Stimulated activated CD4-positive, alpha-beta T cell treated with anti-CD3 and anti-CD28 coated beads, Interleukin-12 subunit alpha, Interleukin-12 subunit beta, amount 100 ng/mL, for 48 hours (primary cell): ENCODE results near the gene C11orf52.
"Not testable (repeated sequence)": the region's sequence is repeated elsewhere in the genome, so short reads cannot be mapped to it uniquely, and the experiment has no call there.

Source experiments
- DNase-seq, 3 donors: peaks; one replicate each; pipeline ENCODE4 v3.0.0-alpha.2; 2020; ENCODE audit warnings: low read depth in 2 of 3, low spot score in 1 of 3

C11orf52 gene

DNA sequence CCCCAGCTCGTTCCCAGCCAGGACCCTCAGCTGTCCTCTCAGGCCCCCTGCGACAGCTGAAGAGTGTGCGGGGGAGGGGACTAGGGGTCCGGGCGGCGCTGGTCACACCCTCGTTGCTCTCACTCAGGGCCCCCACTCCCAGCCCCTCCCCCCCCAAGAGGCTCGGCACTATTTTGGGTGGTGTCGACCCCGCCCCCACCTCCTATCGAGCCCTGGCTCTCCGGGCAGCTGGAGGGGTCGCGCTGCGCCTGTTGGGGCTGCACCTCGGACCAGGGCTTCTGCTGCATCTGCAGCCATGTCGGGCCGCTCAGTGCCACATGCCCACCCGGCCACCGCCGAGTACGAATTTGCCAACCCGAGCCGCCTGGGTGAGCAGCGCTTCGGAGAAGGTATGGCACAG is 6.2 kb upstream of the C11orf52 start, which contains the start of gene HSPB2:
HSPB2 (plus strand) TSS at position 200 of the 400 bp plus-strand sequence; CDS start at position 296, 96 bp downstream.
- no peak for DNase-seq

DNA sequence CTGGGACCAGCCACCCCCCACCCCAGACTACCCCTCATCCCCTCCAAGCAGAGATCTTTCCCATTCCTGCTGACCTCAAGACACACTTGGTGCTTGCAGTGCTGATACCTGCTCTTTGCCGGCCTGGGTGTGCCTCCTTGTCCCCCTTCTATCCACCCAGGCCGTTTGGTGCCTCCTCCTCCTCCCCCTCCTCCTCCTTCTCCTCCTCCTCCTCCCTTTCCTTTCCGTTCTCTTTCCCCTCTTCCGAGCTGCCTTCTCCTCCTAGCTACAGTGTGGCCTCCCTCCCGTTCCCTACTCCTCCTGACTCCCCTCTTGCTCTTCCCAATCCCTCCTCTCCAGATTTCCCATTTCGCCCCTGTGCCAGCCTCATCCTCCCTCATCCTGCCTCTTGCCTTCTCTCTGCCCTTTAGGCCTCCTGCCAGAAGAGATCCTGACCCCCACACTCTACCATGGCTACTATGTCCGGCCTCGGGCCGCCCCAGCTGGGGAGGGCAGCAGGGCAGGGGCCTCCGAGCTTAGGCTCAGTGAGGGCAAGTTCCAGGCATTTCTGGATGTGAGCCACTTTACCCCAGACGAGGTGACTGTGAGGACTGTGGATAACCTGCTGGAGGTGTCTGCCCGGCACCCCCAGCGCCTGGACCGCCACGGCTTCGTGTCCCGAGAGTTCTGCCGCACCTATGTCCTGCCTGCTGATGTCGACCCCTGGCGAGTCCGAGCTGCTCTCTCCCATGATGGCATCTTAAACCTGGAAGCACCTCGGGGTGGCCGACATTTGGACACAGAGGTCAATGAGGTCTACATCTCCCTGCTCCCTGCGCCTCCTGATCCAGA is 5.5 kb upstream of the C11orf52 start:
- no peak for DNase-seq

DNA sequence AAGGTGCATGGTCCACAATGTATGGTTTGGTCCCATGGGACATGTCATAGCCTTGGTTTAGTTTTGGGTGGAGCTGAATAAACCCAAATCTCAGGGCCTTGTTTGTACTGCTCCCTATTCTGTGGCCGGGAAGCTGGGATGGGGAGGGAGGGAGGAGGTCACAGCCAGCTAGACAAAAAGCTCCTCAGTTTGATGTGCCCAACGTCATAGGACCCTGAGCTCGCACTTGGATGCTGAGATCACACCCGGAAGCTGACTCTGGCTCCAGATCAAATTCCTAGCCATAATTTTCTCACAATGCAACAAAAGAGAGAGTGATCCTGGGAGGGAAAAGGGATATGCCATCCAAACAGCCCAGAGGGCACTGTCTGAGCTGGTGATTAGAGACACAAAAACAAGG is 4.7 kb upstream of the C11orf52 start:
- DNase-seq = no peak

- DNase-seq = no peak
Observed at GRCh38 chr11:111916768-111917167, 1.9 kb upstream of the C11orf52 start.

- DNase-seq = no peak
Observed at GRCh38 chr11:111917312-111917711, 1.4 kb upstream of the C11orf52 start.

DNA sequence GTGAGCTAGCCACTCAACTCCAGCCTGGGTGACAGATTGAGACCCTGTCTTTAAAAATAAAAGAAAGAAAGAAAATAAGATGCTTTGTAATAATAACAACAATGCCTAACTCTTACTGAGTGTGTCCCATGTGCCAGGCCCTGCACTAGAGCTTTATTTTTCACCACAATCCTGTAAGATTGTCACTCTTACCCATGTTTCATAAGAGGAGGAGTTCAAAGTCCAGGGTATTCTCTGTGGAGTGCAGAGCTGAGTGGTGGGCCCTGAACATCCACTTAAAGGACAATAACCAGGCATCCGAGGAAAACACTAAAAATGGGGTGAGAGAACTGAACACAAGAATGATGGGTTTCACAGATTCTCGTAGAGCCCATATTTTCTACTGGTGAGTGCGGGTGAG is 925 bp upstream of the C11orf52 start:
- DNase-seq = no peak

GRCh38 chr11:111920908-111921307 is 2.2 kb downstream of the C11orf52 start:
- DNase-seq = no peak

DNA sequence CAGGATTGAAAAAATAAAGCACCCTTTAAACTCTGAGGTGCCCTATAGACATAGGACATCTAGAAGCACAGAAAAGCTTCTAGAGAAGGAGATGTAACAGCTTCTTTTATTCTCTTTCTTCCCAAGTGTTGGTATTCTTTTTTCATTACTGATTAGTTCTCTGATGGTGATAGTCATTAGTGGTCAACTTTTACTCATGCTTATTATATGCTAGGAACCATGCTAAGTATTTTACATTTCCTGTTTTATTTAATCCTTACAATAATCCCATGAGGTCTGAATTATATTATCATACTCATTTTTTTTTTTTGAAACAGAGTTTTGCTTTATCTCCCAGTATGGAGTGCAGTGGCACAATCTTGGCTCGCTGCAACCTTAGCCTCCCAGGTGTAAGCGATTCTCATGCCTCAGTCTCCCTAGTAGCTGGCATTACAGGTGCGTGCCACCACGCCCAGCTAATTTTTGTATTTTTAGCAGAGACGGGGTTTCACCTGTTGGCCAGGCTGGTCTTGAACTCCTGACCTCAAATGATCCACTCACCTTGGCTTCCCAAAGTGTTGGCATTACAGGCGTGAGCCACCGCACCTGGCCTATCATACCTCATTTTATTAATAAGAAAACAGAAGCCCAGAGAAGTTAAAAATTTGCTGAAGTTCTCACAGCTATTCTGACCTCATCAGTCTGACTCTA is 3.0 kb downstream of the C11orf52 start:
- DNase-seq = no peak

GRCh38 chr11:111922803-111923202 is 4.1 kb downstream of the C11orf52 start:
- no peak for DNase-seq

GRCh38 chr11:111923351-111923788 is 4.7 kb downstream of the C11orf52 start:
- no peak for DNase-seq

GRCh38 chr11:111923951-111924350 is 5.2 kb downstream of the C11orf52 start:
- no peak for DNase-seq

GRCh38 chr11:111925953-111926352 is 7.2 kb downstream of the C11orf52 start:
- no peak for DNase-seq

DNA sequence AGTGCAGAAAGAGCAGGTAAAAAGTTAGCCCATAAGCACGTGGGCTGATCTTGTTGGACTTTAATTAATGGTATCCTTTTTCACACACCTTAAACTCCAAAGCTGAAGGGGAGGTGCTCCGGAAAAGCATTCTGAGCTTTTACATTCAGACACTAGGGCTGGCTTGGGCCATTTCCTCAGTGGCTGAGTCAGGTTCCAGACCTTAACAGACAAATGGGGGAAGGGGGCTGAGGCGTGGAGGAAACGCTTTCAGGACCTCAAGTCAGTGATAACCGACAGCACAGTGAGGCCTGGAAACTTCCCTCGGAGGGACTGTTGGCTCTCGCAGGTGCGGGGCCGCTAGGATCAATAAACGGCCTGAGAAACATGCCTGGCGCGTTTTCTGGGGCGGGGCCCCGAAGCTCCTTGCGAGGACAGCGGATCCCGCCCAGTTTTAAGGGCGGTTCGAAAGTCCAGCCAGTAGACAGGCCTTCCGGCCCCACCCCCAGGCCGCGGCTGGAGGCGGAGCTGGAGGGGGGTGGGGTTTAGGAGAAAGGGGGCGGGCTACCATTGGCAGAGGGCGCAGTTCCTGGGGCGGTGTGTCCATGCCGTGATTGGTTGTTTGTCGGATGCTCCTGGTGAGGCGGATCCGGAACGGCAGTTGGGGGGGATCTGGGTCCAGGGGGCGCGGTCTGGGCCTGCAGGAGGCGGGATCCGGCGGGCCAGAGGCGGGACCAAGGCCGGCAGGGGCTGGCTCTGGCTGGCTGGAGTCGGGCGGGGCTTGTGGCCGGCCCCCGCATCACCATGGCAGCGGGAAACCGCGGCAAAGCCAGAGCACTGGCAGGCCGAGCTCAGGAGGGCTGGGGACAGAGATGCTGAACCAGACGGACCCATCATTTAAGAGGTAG is 8.0 kb downstream of the C11orf52 start:
- DNase-seq = peak; percentile 92 to 94 (median 94)

GRCh38 chr11:111930472-111930871 is 11.8 kb downstream of the C11orf52 start:
- no peak for DNase-seq

DNA sequence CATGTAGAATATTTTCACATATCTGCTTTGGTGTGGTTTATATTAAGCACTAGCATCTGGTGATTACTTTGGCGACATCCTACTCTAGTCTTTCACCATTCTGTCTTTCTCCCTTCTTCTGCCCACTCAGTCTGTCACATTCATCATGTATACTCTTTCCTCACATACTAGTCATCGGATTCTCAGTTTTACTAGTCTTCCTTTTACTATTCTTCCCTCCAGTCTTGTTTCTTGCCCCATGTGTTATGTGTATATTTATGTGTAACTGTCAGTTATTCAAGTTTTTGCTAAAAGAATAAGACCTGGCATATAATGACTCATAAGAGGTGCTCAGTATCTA is 13.9 kb downstream of the C11orf52 start:
- DNase-seq = no peak

GRCh38 chr11:111933176-111933575 is 14.5 kb downstream of the C11orf52 start:
- not testable (repeated sequence) for DNase-seq

DNA sequence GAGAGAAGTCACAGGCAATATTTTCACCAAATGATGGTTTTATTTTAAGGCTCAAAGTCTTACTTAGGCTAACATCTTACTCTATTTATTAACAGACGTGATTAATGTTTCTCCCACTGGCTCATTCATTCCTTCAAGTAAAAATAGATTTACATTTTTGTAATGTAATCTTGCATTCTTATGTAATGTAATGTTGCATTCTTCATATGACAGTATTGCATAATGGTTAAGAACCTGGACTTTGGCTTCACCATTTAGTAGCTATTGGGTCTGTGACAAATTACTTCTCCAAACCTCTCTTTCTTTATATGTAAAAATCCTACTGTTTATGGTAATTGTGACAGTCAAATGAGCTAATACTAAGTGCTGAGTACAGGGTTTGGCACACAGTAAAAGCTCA is 15.2 kb downstream of the C11orf52 start:
- no peak for DNase-seq

DNA sequence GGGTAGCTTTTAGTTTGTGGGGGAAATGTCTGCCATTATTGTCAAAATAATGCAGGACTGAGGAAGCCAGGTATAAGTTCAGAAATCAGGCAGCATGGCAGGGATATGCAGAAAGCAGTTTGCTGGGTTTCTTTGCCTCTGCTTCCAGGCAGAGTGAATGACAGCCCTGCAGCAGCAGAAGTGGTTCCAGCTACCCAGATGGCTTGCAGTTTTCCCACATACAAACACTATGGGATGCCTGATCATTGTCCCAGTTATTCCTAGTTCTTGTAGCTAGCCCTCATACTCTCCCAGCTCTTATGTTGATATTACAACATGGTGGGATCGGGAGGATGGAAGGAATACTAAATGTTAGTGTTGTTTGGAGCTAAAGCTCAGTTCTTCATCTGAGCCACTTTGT is 15.6 kb downstream of the C11orf52 start:
- no peak for DNase-seq

GRCh38 chr11:111935317-111936039 is 16.8 kb downstream of the C11orf52 start:
- DNase-seq = no peak

DNA sequence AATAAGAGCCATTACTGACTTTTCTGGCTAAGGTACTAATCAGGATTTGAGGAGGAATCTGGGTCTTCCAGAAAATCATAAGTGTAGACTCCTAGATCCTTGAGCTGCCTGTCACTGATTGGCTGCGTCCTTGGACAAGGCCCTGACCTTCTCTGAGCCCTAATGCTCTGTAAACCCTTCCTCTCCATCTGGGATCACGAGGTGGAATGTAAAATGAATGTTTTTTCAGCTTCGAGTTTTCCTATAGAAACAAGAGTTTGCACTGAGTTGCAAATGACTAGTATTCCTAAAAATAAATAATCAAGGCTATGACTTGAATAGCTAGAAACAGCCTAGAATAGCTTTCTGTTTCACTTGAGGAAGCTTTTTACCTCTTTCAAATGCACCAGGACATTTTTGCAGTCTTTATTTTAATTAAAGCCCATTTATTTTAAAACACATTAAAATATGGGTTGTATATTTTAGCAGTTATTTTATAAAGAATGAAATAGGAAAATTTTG is 17.4 kb downstream of the C11orf52 start:
- no peak for DNase-seq

GRCh38 chr11:111937461-111937769 is 18.7 kb downstream of the C11orf52 start:
- DNase-seq = no peak
